GM21367 (cell line): ENCODE data around the gene EXOC2.
"Not testable (repeated sequence)": the region's sequence is repeated elsewhere in the genome, so short reads cannot be mapped to it uniquely, and the experiment has no call there.

Experiments
- ATAC-seq: cut with Tn5 transposase; IDR thresholded peaks from one replicate; pipeline ENCODE4 v1.9.1; 2021; ENCODE audit not compliant: unreplicated experiment

Gene EXOC2

DNA sequence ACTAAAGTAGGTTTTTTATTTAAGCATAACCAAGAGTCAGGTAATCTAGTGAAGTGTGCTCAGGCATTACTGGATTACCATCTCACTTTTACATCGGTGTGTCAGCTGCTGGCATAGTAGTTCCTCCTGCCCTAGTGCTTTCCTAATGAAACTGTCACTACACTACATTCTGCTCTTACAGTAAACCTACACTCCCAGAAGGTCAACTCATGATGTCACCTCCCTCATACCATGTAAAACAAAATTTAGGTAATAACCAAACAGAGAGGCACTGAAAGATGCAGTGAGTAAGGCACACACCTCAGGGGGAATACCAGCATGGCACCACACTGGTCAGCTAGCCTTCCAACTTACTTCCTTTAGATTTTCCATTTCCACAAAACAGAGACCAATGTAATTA lies 59.3 kb downstream of the EXOC2 start:
- no peak for ATAC-seq

- no peak for ATAC-seq
Observed at GRCh38 chr6:628766-629165, 64.2 kb downstream of the EXOC2 start.

DNA sequence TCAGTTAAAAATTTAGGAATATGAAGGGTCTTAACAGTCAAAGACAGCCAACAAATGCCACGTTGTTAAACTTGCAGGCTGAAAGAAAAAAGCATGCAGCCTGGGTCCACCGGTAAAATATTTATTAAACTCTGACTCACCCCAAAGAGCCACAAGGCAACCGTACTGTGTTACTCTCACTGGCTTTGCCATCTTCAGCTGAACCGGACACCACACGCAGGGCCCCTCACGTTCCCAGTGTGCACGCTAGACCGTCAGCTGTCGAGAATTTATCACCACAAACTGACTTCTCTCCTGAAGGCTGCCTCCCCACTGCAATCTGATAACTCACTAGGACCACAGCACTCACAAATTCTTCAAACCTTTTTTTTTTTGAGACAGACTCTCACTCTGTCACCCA lies 66.7 kb downstream of the EXOC2 start:
- ATAC-seq: no peak

DNA sequence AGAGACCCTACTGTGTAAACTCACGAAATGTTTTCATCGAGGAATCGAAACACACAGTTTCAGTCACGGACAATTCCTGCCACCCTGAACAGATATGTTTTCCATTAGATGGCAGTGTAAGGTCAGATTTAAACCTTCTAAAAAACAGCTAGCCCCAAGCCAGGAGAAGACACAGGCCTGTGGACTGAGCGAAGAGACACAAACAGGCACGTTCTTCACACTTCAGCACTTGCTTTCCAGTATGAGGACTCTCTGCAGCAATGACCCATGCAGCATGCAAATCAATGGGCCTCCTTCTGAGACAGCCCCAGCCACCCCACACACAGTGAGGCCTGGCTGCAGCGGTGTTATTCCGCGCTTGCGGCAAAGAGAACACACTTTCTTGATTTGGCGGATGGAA lies 68.0 kb downstream of the EXOC2 start:
- ATAC-seq: no peak

DNA sequence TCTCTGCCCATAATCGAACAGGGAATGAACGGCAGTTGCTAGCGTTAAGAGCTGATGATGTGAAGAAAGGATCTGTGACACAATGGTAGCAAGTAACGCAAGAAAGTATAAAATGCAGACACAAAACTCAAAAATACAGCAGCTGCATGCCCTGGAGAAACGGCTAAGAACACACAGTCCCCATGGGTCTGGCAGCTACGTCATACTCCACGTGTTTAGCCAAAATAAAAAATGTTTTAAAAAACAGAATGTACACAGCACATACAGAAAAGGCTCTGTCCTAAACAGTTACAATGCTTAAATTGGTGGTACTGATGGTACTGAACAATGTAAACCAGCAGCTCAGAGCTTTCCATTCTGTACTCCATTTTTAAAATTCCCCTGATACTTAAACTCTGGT lies 70.5 kb downstream of the EXOC2 start:
- ATAC-seq: no peak

DNA sequence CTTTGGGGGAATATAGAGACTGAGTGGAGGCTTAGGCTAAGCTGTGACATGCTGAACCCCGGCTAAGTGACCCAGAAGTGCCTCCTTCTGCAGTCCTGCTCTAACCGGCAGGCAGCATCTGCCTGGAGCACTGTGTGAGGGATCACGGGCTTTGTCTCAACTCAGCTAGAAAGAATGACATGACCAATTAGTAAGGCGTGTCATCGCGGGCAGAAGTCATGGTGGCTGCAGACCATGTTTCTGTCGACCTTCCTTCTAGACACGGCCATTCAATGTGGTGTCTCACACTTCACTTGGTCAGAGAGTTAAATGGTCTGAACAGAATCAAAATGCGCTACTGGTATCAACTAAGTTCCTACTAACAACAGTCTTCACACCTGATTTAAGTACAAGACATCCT lies 71.0 kb downstream of the EXOC2 start:
- no peak for ATAC-seq

DNA sequence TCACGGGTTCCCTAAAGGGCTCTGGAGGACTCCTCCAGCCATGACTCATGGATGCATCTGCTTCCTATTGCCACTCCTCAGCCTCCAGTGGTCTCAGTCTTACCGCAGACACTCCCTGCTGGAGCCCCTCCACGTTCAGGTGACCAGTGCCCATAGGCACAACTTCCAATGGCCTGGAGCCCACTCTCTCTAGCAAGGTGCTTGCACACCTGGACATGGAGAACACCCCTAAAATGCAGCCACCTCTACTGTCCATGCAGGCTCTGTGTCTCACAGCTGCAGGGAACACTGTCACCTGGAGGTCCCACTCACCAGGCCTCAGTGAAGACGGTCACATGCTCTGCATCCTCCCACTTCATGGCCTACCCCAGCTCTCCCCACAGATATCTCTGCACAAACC lies 72.0 kb downstream of the EXOC2 start:
- ATAC-seq: no peak

DNA sequence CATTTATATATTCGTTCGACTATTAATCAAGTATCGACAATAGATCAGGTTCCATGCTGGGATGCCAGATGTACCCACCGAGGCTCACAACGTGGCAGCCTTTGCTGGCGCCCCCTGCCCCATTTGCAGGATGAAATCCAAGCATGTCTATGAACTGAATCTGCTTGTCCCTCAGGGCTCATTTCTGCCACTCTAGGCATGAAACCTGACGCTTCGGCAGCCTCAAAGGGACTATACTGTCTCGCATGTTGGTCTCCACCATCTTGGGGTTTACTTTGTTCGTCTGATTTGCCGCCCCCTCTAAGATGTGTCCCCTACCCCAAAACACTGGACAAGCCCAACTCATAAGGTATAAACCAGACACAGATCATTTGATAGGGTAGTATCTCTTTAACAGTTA lies 72.8 kb downstream of the EXOC2 start:
- no peak for ATAC-seq

- ATAC-seq: no peak
Observed at GRCh38 chr6:617456-618100, 75.4 kb downstream of the EXOC2 start.

- no peak for ATAC-seq
Observed at GRCh38 chr6:613981-614380, 79.0 kb downstream of the EXOC2 start.

GRCh38 chr6:611928-612327 lies 81.0 kb downstream of the EXOC2 start:
- ATAC-seq: no peak

DNA sequence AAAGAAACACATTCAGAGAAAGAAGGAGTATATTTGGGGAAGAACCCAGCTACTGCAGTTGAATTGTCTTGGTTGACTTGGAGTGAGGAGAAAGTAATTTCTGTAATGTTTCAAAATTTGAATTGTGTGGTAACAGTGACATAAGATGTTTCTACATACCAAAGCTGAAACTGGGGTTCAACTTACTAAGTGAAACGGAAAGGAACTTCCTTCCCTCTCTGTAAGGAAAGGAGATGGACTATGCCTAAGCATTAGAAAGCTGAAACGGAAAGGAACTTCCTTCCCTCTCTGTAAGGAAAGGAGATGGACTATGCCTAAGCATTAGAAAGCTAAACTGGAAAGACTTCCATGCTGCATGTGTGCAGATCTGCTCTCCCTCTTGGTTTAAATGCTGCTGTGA lies 82.1 kb downstream of the EXOC2 start:
- no peak for ATAC-seq

DNA sequence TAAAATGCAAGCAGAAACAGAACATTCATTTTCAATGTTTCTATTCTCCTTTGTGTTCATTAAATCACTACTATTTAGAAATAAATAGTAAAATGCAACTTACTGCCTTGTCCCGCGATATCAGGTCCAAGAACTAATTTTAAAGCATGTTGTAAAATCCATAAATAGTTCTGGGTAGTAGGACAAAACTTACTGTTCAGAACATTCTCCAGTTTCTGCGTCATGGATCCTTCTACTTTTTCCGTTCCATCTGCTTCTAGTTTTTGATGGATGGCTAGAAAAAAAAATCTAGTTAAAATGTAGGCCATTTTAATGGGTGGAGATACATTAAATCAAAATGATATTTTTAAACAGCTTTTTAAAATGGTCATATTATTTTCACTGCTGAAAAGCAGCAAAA lies 83.0 kb downstream of the EXOC2 start:
- no peak for ATAC-seq

GRCh38 chr6:606829-607379 lies 86.0 kb downstream of the EXOC2 start:
- ATAC-seq: no peak

DNA sequence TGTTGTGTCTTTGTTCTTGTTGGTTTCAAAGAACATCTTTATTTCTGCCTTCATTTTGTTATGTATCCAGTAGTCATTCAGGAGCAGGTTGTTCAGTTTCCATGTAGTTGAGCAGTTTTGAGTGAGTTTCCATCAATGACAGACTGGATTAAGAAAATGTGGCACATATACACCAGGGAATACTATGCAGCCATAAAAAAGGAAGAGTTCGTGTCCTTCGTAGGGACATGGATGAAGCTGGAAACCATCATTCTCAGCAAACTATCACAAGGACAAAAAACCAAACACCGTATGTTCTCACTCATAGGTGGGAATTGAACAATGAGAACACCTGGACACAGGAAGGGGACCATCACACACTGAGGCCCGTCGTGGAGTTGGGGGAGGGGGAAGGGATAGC lies 87.0 kb downstream of the EXOC2 start:
- not testable (repeated sequence) for ATAC-seq

DNA sequence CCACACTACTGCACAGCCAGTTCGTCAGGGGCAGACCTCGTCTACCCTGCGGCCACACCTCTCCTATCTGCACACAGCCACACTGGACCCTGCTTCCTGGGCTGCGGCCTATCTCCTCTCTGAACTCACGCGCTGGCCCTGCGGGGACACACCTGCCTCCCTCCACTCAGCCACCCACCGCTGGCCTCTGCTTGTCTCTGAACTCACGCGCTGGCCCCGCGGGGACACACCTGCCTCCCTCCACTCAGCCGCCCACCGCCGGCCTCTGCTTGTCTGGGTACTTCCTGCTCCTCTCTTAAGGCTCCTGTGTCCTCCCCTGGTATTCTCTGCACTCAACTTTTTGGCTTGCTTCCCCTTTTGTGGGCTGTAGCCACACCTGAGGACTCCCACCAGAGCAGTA lies 88.4 kb downstream of the EXOC2 start:
- no peak for ATAC-seq

DNA sequence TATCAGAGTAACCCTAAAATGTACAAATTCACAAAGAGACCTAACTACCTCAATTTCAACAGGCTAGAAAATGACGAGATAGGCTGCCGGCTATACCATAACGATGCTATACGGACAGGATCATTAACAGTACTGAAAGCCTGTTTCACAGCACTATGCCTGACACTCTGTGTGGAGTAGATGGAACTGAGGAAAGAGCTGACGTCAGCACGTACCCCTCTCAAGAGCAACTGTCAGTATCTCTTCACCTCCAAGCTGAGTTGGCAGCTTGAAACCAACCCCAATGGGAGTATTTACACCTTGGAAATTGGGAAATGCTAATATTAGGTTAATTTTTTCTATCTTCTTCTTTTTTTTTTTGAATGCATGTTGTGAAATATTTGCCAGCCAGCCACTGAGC lies 89.7 kb downstream of the EXOC2 start:
- no peak for ATAC-seq

GRCh38 chr6:599576-600448 lies 93.1 kb downstream of the EXOC2 start:
- no peak for ATAC-seq

- ATAC-seq: no peak
Observed at GRCh38 chr6:593907-594212, 99.1 kb downstream of the EXOC2 start.

- ATAC-seq: no peak
Observed at GRCh38 chr6:593139-593906, 99.6 kb downstream of the EXOC2 start.

DNA sequence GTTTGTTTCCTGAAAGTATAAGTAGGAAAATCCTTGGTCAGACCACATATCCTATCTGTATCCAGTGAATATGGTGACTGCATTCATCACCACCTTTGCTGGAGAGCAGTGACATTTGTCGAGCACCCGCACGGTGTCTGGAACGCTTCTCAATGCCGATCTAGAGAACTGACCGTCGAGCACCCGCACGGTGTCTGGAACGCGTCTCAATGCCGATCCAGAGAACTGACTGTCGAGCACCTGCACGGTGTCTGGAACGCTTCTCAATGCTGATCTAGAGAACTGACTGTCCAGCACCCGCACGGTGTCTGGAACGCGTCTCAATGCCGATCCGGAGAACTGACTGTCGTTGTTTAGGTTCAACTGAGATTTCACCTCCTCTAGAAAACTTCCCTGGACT lies 103.8 kb downstream of the EXOC2 start:
- ATAC-seq: no peak

DNA sequence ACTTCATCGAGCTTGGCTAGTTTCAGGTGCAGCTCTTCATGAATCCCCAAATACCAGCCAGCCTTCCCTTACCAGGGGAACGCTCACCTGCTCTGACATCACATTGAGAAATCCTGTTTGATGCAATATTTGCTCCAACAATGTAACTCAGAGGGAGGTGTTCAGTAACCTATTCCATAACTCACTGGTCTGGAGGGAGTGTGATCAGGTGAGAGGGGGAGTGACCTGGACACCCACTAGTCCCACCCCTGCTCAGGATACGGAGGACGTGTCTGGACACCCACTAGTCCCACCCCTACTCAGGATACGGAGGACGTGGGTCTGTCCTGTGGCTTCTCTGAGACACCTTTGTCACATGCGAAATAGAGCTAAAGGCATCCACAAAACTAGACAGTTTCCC lies 106.4 kb downstream of the EXOC2 start:
- no peak for ATAC-seq
